Superior temporal gyrus (tissue), 1 donor: ENCODE data around the gene LTBP4.
A peak's percentile ranks its signal among the peaks of the same experiment; 100 is the strongest.
"Not testable (repeated sequence)": the region's sequence is repeated elsewhere in the genome, so short reads cannot be mapped to it uniquely, and the experiment has no call there.

Experiments used
- DNase-seq: peaks from one replicate; pipeline ENCODE4 v3.0.0-alpha.2; 2016; ENCODE audit errors: extremely low spot score

Gene LTBP4

DNA sequence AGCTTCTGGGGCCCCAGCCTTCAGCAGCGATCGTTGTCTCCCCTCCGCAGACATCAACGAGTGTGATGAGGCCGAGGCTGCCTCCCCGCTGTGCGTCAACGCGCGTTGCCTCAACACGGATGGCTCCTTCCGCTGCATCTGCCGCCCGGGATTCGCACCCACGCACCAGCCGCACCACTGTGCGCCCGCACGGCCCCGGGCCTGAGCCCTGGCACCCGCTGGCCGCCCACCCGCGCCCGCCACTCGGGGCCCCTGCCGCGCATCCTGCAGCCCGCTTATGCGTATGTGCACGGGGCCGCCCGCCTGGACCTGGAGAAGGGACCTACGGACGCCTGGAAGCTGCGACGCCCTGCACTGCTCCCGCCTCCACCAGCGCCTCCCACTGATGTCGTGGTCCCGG is 28.2 kb downstream of the LTBP4 start:
- no peak for DNase-seq

DNA sequence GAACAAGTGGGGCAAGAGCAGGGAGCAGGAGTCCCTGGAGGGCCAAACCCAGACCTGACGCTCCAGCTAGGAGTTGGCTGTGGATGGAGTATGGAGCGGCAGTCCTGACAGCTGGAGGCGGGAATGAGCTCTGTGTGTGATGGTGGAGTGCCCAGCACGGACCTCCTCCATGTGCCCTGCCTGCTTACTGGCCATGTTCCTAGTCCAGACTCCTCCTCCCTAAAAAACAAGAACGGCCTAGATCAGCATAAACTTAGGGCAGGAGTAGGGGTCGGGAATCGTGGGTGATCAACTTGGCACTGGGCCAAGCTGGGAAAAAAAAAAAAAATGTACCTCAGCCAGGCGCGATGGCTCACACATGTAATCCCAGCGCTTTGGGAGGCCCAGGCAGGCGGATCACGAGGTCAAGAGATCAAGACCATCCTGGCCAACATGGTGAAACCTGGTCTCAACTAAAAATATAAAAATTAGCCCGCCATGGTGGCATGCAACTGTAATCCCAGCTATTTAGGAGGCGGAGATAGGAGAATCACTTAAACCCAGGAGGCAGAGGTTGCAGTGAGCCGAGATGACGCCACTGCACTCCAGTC is 29.5 kb downstream of the LTBP4 start:
- DNase-seq: no peak

DNA sequence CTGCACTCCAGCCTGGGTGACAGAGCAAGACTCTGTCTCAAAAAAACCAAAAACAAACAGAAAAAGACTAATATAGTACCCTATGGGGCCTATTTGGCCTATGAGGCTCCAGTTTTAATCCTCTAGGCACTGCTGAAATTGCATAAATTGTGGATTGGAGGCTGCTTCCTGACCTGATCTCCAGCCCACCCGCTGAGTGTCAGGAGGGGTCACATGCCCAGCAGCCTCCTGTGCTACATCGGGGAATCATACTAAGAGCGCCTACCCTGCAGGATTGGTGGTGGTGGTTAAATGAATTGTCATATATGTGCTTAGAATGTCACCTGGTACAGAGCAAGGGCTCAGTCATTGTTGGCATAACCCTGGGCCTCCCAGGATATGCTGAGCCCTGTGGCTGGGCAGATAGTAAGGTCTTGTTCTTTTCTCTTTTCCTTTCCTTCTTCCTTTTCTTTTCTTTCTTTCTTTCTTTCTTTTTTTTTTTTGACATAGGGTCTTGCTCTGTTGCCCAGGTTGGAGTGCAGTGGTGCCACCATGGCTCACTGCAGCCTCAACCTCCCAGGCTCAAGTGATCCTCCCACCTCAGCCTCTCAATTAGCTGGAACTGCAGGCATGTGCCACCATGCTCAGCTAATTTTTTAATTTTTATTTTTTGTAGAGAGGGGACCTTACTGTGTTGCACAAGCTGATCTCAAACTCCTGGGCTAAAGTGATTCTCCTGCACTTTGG is 31.3 kb downstream of the LTBP4 start:
- no peak for DNase-seq

DNA sequence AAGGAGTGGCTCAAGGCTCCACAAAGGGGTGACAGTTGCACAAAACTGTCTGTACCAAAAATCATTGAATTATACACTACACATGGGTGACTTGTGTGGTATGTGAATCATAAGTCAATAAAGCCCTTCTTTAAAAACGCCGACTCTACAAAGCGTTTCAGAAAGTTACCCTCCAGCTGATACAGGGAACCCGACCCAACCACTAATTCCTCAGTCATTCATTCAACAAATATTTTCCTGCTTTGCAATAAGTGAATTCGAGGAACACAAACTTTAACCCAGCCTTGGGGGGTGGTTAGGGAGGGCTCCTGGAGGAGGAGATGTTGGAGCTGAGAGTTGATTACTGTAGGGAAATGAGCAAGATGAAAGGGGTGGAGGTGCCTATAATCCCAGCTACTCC is 32.0 kb downstream of the LTBP4 start:
- no peak for DNase-seq

DNA sequence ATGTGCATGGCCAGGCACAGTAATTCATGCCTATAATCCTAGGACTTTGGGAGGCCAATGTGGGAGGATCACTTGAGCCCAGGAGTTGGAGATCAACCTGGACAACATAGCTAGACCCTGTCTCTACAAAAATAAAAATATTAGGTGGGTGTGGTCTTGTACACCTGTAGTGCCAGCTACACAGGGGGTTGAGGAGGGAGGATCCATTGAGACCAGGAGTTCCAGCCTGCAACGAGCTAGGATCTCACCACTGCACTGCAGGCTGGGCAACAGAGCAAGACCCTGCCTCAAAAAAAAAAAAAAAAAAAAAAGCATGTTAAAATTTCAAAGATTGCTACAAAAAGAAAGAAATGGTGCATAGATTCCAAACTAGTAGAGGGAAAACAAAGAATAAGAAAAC is 37.2 kb downstream of the LTBP4 start:
- no peak for DNase-seq

DNA sequence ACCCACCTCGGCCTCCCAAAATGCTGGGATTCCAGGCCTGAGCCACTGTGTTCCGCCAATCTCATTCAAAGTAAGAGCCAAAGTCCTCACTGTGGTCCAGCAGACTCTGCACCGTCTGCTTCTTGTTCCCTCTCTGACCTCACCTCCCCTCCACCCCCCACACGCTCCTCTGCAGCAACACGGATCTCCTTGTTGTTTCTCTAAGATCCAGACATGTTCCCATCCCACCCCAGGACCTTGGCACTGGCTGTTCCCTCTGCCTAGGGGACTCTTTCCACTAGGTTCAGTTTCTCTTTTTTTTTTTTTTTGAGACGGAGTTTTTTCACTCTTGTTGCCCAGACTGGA is 38.4 kb downstream of the LTBP4 start:
- no peak for DNase-seq

DNA sequence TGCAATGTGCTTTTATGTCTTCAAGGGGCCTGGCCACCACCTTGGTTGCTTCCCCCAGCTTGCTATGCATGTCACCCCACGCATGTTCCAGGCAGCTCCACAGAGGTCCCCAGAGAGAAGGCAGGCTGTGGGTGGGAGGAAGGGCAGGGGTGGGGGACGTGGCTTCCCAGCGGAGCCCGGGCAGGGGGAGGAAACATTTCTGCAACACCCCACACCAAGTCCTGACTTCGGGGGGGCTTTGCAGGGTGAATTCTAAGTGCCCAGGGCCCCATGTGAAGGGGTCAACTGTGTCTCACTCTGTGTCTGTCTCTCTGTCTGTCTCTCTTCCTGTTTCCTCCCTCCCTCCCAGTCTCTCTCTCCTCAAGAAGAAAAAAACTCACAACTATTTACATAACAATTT is 39.6 kb downstream of the LTBP4 start:
- DNase-seq: no peak

DNA sequence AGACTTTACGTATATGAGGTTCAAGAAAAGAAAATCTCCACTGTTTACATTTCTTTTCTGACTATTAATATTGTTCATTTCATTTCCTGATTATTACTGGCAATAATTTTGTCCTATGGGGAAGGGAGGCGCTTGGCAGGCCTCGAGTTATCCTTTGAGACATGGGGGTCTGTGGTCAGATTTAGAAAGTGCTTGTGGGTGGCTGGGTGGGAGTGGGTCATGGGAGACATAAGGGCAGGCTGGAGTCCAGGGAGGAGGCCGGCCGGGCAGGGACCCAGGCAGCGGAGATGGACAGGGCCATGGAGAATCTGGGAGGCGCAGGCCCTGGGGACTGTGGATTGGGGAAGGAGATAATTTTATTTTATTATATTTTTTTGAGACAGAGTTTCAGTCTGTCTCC is 40.1 kb downstream of the LTBP4 start:
- no peak for DNase-seq

DNA sequence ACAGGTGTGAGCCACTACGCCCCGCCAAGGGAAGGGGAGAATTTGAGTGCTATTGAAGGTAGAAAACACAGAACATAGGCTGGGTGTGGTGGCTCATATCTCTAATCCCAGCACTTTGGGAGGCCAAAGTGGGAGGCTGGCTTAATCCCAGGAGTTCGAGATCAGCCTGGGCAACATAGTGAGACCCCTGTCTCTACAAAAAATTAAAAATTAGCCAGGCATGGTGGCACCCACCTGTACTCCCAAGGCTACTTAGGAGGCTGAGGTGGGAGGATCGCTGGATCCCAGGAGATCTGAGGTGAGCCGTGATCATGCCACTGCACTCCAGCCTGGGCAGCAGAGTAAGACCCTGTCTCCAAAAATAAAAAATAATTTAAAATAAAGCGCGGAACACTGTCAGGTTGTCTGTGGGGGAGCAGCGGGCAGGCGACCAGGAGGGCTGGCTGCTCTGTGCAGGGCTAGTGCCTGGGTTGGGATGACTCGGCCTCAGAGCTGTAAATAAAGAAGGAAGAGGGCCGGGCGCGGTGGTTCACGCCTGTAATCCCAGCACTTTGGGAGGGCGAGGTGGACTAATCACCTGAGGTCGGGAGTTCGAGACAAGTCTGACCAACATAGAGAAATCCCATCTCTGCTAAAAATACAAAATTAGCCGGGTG is 41.0 kb downstream of the LTBP4 start:
- no peak for DNase-seq

DNA sequence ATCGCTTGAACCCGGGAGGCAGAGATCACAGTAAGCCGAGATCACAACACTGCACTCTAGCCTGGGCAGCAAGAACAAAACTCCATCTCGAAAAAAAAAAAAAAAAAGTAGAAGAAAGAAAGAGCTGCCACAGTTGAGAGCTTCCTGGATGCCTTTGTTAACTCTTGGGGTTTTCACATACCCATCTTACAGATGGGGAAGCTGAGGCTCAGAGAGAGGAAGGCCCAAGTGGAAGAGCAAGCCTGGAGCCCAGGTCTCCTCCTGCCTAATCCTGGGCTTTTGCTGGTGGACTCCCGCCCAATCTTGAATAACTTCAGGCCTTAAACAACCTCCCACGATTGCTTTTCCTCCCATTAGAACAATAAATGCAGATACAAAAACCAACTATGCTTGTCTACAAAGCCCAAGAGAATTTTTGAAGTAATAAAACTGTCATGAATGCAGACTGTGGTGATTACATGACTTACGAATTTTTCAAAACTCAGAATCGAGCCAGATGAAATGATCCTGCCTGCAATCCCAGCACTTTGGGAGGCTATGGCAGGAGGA is 41.7 kb downstream of the LTBP4 start:
- DNase-seq: no peak

DNA sequence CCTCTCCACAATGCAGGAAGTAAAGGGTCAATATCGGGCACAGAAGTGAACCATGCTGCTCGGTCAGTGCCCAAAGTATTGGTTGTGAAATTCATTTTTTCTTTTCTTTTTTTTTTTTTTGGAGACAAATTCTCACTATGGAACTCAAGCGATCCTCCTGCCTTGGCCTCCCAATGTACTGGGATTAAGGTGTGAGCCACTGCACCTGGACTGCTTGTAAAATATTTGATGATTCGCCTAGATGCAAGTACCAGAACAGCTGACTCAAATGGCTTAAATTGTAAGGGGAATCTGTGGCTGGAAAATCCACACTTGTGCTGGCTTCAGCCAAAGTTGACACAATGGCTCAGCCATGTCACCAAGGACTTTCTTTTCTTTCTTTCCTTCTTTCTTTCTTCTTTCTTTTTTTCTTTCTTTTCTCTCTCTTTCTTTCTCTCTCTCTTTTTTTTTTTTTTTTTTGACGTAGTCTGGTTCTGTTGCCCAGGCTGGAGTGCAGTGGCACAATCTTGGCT is 45.6 kb downstream of the LTBP4 start:
- no peak for DNase-seq

DNA sequence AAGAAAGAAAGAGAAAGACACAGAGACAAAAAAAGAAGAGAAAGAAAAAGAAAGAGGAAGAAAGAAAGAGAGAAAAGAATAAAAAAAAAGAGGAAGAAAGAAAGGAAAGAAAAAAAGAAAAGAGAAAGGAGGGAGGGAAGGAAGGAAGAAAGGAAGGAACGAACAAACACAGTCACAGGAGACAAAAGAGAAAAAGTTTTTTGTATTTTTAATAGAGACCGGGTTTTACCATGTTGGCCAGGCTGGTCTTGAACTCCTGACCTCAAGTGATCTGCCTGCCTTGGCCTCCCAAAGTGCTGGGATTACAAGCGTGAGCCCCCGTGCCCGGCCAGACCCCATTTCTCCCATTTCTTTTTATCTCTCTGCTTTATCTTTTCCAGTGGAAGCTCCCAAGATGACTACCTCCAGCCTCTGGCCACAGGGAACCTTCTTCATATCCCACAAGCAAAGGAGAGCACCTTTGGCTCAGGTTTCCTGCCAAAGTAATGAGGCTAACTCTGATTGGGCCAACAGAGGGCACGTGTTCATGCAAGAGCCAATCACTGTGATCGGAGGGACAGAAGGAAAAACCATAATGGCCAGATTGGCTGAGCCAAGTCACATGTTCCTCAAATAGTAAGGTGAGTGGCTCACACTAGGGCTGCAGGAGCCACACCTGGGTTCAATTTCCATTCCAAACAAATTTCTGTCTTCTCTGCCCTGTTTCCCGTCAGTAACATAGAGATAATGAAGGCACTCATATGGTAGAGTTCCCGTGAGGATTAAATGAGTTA is 48.9 kb downstream of the LTBP4 start:
- DNase-seq: not testable (repeated sequence)

DNA sequence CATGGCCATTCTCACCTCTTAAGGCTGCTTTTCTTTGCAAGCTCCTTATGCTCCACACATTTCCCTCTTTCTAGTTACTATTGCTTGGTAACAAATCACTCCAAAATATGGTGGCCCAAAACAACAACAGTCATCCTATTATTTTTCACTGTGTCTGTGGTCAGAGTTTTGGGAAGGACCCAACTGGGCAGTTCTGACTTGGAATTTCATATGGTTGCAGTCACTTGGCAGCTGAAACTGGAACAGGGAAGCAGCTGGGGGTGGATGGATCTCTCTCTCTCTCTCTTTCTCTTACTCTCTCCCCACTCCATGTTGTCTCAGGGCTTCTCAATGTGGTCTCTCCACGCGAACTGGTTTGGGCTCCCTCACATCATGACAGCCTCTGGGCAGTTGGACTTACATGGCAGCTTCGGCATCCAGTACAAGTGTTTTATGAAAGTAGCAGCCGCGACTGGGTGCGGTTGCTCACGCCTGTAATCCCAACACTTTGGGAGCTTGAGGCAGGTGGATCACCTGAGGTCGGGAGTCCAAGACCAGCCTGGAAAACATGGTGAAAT is 49.7 kb downstream of the LTBP4 start:
- no peak for DNase-seq

DNA sequence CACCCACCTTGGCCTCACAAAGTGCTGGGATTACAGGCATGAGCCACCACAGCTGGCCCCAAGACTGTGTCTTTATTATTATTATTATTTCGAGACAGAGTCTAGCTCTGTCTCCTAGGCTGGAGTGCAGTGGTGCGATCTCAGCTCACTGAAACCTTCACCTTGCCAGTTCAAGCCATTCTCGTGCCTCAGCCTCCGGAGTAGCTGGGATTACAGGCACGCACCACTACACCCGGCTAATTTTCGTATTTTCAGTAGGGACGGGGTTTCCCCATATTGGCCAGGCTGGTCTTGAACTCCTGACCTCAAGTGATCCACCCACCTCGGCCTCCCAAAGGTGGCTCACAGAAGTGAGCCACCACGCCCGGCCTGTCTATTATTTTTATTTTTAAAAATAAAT is 51.1 kb downstream of the LTBP4 start:
- DNase-seq: not testable (repeated sequence)

DNA sequence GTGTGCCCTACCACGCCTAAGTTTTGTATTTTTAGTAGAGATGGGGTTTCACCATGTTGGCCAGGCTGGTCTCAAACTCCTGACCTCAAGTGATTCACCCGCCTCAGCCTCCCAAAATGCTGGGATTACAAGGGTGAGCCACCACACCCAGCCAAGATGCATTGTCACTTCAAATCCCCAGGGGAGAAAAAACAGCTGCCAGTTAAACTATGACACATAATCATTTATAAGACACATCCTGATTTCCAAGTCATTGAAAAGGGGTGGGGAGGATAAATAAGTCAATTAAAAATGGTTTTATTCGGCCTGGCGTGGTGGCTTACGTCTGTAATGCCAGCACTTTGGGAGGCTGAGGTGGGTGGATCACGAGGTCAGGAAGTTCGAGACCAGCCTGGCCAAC is 54.5 kb downstream of the LTBP4 start:
- not testable (repeated sequence) for DNase-seq

DNA sequence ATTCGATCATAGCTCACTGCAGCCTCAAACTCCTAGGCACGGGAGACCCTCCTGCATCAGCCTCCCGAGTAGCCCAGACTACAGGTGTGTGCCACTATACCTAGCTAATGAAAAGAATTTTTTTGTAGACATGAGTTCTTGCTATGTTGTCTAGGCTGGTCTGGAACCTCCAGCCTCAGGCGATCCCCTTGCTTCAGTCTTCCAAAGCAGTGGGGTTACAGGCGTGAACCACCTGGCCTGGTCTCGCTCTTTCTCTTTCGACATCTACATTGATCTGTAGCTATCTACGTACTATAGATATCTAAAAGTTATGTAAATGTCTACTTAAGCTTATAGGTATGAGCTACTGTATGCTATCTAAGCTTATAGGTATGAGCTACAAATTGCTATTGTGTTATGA is 56.9 kb downstream of the LTBP4 start:
- DNase-seq: no peak

DNA sequence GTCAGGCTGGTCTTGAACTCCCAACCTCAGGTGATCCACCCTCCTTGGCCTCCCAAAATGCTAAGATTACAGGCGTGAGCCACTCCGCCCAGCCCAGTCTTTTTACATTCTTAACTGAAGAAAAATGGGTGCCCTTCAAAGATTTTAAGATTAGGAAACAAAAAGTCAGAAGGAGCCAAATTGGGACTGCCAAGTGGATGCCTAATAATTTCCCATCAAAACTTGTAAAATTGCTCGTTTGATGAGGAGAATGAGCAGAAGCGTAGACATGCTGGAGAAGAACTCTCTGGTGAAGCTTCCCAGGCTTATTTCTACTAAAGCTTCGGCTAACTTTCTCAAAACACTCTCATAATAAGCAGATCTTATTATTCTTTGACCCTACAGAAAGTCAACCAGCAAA is 57.9 kb downstream of the LTBP4 start:
- no peak for DNase-seq

DNA sequence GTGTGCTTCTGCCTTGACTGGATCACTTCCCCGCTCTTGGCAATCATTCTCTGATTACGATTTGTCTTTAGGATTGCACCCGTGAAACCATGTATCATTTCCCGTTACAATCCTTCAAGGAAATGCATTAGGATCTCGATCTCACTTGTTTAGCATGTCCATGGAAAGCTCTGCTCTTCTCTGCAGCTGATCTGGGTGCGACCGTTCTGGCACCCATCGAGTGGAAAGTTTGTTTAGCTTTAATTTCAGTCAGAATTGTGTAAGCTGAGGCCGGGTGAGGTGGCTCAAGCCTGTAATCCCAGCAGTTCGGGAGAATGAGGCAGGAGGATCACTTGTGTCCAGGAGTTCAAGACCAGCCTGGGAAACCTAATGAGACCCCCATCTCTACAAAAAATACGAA is 58.4 kb downstream of the LTBP4 start:
- DNase-seq: no peak

DNA sequence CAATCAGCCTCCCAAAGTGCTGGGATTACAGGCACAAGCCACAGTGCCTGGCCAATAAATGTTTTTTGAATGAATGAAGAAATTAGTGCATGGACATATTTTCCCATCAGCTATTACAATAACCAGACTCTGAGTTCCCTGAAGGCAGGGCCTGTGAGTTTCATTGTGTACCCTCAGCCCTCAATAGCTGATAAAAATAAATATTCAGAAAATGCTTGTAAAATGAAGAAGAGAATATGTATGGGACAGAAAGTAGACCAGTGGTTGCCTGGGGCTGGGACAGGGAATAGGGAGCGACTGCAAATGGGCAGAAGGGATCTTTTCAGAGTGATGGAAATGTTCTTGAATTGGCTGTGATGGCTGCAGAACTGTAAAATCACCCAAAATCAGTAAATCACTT is 60.4 kb downstream of the LTBP4 start:
- no peak for DNase-seq

DNA sequence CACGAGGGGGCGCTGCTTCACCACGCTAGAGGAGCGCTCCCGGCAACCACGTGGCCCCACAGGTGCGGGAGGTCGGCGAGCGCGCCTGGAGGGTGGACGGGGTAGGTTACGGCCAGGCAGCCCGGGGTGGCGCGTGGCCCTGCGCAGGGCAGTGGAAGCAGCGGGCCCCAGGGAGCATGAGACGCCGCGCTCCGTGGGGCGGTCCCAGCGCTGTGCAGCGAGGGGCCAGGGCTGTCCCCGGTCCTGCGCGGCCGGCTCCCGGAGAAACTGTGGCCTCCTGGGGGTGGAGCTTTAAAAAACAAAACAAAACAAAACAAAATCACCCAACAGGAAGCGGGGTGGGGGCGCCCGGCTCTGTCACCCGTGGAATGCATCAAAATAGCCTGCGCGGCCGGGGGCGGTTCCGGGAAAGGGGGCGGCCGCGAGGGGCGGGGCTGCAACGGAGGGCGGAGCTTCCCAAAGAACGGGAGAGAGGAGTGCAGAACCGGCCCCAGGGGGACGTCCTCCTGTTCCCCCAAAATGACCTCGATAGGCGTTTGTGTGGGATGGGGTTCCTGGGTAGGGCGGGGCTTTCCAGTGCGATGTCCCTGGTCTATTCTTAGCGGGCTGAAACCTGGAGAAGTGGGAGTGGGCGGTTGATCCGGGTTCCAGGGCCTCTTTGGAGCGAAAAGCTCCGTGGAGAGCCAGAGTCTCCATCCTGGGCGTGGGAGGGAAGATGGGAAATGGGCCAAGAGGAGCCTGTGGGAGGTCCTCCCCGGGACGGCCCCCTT is 61.9 kb downstream of the LTBP4 start:
- DNase-seq: peak; percentile 90
